Retinal pigment epithelial cell (primary cell): Measurements from ENCODE around the gene CLIP1.

Experiments
- DNase-seq: peaks from one replicate; pipeline ENCODE4 v3.0.0-alpha.2; 2010; ENCODE audit warnings: low read depth
- H3K4me3 ChIP-seq: 2 replicates; pipeline ENCODE4 v1.5.1; 2011; ENCODE audit warnings: mild to moderate bottlenecking, low read length, control low read depth, moderate library complexity
- TF ChIP-seq, protein P1 (sequence below): conservative IDR thresholded peaks from 2 replicates; pipeline ENCODE4 v1.5.1; 2011; ENCODE audit warnings: low read depth, low read length, control low read depth, inconsistent platforms

The CLIP1 gene

DNA sequence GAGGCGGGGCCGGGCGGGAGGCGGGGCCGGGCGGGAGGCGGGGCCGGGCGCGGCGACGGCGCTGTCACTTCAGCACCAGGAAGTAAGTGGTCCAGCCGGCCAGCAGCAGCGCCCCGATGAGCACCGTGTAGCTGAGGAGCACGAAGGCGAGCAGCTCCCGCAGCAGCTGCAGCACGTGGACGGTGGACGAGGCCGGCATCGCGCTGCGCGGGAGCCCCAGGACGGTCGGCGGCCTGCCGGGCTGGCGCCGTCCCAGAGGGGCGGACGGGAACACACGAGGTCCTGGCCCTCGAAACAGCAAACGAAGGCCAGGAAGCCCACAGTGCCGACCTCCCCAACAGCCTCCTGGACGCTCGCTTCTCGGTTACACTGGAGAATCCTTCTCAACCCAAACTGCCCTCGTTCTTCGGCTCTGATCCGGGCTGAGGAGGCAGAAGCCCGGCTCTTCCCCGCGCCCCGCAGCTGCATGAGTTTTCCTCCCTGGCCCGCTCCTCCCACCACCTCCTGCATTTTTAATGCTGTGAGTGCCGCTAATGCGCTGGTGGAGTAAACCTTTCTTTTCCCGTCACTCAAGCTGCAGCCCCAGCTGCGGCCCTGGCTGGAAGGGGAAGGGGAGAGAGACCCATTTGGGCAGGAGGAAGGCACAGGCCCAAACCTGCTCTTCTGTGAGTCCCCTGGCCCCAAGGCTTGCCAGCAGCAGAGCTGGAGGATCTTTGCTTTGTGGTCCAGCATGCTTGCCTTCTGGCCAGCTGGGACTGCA, 195.9 kb downstream of the CLIP1 start:
- TF ChIP-seq, protein P1, sequence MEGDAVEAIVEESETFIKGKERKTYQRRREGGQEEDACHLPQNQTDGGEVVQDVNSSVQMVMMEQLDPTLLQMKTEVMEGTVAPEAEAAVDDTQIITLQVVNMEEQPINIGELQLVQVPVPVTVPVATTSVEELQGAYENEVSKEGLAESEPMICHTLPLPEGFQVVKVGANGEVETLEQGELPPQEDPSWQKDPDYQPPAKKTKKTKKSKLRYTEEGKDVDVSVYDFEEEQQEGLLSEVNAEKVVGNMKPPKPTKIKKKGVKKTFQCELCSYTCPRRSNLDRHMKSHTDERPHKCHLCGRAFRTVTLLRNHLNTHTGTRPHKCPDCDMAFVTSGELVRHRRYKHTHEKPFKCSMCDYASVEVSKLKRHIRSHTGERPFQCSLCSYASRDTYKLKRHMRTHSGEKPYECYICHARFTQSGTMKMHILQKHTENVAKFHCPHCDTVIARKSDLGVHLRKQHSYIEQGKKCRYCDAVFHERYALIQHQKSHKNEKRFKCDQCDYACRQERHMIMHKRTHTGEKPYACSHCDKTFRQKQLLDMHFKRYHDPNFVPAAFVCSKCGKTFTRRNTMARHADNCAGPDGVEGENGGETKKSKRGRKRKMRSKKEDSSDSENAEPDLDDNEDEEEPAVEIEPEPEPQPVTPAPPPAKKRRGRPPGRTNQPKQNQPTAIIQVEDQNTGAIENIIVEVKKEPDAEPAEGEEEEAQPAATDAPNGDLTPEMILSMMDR = no peak
- DNase-seq = no peak
- H3K4me3 ChIP-seq = peak overlapping the region; percentile 26

DNA sequence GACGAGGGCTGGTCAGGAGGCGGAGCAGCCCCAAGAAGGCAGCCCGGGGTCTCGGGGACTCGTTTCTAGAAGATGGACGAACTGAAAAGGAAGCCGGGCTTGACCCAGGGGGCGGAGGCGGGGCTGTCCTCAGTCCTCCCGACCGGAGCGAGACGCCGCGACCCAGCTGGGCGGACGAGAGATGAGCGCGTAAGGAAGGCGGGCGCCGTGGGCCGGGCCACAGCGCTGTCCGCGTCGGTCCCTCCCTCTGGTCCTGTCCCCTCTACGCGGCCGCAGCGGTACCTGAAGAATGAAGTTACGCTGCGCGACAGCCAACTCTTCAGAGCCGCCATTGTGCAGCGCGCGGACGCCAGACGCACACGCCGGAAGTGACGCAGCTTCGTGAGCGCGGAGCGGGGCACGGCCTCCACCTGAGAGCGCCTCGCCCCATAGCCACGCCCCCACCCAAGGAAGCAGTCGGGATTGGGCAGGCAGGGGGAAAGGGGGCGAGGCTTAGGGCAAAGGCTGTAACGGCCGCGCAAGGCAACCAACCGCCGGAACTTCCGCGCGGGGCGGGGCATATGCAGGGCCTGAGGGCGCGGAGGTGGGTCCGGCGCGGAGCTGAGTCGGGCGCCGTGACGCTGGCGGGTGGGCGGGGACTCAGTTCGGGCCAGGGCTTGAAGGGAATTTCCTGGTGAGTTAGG, 196.6 kb downstream of the CLIP1 start, which contains the start of gene DIABLO:
Gene DIABLO, minus strand, starts transcription at position 370 of the 683 bp plus-strand sequence. Its CDS starts 38 bp downstream, at position 332.
- H3K4me3 ChIP-seq = peak within 1 kb of the TSS; percentile 96
- DNase-seq = peak; percentile 95
- TF ChIP-seq, protein P1 = no peak
